RPMI7951 (cell line): Measurements from ENCODE around the gene SCRN3. TPM values are rescaled to one million over a fixed set of nuclear protein-coding genes. Genes with fewer than 3 reads are reported as not detected.
"Not testable (repeated sequence)": the region's sequence is repeated elsewhere in the genome, so short reads cannot be mapped to it uniquely, and the experiment has no call there.

Experiments used
- DNase-seq: peaks from one replicate; pipeline ENCODE4 v3.0.0-alpha.2; 2012; ENCODE audit warnings: low read depth
- total RNA-seq: library from RNA; depleted of rRNA; stranded (reverse); fragments of >200 nt; shearing (Covaris generic); gene quantifications from 2 replicates; pipeline ENCODE4 v1.2.3, GENCODE V29; 2014; rRNA removed

SCRN3 gene, protein sequence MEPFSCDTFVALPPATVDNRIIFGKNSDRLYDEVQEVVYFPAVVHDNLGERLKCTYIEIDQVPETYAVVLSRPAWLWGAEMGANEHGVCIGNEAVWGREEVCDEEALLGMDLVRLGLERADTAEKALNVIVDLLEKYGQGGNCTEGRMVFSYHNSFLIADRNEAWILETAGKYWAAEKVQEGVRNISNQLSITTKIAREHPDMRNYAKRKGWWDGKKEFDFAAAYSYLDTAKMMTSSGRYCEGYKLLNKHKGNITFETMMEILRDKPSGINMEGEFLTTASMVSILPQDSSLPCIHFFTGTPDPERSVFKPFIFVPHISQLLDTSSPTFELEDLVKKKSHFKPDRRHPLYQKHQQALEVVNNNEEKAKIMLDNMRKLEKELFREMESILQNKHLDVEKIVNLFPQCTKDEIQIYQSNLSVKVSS
- 30.5 and 32.0 TPM in 2 replicates for total RNA-seq

GRCh38 chr2:174395284-174395968, at the start of gene SCRN3:
SCRN3 (plus strand) TSS chr2:174395730; CDS start chr2:174398284, 2,554 bp downstream.
- DNase-seq, result peak; percentile 73

DNA sequence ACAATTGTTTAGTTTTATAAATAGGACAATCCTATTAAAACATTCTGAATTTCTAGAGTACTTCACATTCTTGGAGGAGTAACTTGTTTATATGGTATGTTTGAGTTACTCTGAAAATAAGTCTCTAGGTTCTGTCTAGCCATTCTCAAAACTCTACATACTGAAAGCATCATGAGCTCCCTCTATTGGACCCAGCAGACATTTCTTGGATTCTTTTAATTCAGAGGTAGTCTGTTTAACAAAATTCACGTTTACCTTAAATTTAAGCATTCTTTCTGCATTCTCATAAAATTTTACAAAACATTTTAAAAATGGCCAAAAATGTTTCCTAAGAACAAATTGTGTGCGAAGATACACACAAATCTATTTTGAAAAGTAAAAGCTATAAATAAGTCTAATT, 45.5 kb upstream of the SCRN3 start:
- DNase-seq, result peak; percentile 22

GRCh38 chr2:174350593-174351181, 44.8 kb upstream of the SCRN3 start:
- no peak for DNase-seq

- no peak for DNase-seq
These were observed 42.5 kb upstream of the SCRN3 start for GRCh38 chr2:174353004-174353403.

DNA sequence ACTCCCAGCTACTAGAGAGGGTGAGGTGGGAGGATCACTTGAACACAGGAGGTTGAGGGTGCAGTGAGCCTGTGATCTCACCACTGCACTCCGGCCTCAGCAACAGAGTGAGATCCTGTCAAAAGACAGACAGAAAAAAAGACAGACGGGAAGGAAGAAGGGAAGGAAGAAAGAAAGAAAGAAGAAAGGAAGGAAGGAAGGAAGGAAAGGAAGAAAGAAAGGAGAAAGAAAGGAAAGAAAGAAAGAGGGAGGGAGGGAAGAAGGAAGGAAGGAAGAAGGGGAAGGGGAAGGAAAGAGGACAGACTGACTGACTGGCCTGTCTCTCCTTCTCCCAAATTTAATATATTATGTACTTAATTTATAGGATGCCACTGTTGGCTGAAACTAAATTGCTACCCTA, 39.2 kb upstream of the SCRN3 start:
- DNase-seq, result no peak

- DNase-seq, result not testable (repeated sequence)
These were observed 35.9 kb upstream of the SCRN3 start for GRCh38 chr2:174359663-174360062.

- DNase-seq, result no peak
These were observed 32.6 kb upstream of the SCRN3 start for GRCh38 chr2:174362949-174363348.

GRCh38 chr2:174363492-174364225, 31.9 kb upstream of the SCRN3 start:
- DNase-seq, result not testable (repeated sequence)

GRCh38 chr2:174364628-174365027, 30.9 kb upstream of the SCRN3 start:
- DNase-seq, result no peak

GRCh38 chr2:174365571-174365970, 30.0 kb upstream of the SCRN3 start:
- no peak for DNase-seq

DNA sequence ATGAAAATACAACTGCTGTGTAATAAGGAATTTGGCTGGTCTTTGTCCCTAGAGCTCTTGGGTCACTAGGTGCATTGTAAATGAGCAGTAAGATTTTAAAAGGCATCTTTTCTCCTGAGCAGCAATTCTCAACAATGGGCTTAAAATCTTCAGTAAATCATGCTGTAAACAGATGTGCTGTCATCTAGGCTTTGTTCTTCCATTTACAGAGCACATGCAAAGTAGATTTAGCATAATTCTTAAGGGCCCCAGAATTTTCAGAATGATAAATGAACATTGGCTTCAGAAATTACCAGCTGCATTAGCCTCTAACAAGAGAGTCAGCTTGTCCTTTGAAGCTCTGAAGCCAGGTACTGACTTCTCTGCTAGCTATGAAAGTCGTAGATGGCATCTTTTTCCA, 26.8 kb upstream of the SCRN3 start:
- DNase-seq, result no peak

DNA sequence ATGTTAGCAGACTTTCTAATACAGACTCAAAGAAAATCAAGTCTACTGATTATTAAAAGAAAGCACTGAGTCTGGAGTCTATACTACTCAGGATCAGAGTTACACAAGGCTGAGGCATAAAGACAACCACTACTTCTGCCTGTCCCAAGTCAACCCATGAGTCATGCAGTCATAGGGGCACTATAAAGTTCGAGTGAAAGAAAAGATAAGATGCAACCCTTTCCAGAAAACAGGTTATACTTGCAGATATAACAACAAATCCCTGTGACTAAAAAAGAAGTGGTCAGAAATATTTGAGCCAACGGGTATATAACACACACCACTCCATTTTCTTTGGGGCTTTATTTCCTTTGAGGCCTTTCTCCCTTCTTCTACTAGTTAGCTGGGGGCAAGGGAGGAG, 18.6 kb upstream of the SCRN3 start:
- DNase-seq, result peak; percentile 7

GRCh38 chr2:174383796-174384195, 11.7 kb upstream of the SCRN3 start:
- DNase-seq, result no peak

GRCh38 chr2:174385201-174385600, 10.3 kb upstream of the SCRN3 start:
- DNase-seq, result no peak

- not testable (repeated sequence) for DNase-seq
These were observed 6.8 kb upstream of the SCRN3 start for GRCh38 chr2:174388706-174389105.

DNA sequence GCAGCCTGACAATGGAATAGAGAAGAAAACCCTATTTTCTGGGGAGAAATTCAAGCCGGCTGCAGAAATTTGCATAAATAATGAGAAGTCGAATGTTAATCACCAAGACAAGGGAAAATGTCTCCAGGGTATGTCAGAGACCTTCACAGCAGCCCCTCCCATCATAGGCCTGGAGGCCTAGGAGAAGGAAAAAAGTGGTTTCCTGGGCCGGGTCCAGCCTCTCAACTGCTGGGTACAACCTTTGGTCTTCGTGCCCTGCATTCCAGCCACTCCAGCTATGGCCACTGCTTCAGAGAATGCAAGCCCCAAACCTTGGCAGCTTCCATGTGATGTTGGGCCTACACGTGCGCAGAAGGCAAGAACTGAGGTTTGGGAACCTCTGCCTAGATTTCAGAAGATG, 6.0 kb upstream of the SCRN3 start:
- no peak for DNase-seq

DNA sequence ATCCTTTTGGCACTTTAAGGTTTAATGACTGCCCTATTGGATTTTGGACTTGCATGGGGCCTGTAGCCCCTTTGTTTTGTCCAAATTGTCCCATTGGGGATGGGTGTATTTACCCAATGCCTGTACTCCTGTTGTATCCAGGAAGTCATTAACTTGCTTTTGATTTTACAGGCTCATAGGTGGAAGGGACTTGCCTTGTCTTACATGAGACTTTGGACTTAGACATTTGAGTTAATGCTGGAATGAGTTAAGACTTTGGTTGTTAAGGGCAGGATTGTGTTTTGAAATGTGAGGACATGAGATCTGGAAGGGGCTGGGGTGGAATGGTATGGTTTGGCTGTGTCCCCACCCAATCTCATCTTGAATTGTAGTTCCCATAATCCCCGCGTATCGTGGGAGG, 5.2 kb upstream of the SCRN3 start:
- DNase-seq, result not testable (repeated sequence)

DNA sequence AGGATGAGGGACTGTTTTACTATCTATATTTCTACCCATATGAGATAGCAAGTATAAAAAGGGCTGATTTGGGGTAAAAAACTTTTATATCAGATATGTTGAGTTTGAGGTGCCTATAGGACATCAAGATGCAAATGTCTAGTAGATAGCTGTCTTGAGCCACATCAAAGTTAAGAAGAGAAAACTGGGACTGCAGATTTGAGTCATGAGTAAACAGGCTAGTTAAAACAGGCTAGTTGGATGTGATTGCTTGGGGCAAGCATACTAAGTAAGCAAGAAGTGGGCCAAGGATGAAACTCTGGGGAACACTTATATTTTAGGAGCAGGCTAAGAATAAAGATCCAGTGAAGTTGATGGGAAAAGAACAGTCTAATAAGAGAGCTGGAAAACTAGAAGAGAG, 2.8 kb upstream of the SCRN3 start:
- DNase-seq, result no peak

DNA sequence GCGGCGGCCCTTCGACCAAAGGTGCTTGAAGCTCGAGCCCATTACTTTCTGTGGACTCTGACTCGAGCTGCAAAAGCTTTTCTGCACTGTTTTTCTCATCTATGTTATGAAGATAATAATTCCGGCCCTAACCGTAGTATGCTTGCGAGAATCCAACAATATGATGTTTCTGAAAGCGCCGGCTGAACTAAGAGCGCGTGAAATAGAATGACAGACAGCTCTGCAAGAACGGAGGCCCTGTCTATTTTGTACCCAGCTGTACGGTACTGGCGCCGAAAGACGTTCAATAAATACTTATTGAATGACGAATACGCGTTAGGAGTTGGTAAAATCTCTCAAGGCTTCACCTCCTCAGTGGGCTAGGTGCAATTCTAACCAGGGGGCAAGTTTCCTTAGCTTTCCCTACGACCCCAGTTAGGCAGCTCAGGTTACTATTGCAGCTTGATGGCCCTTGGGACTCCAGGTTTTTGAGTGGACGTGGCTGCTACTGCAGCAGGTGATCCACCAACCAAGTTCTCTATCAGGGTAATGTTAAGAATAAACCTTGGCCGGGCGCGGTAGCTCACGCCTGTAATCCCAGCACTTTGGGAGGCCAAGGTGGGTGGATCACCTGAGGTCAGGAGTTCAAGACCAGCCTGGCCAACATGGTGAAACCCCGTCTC, 570 bp downstream of the SCRN3 start:
- peak; percentile 20 for DNase-seq

- no peak for DNase-seq
These were observed 2.2 kb downstream of the SCRN3 start for GRCh38 chr2:174397773-174398172.

DNA sequence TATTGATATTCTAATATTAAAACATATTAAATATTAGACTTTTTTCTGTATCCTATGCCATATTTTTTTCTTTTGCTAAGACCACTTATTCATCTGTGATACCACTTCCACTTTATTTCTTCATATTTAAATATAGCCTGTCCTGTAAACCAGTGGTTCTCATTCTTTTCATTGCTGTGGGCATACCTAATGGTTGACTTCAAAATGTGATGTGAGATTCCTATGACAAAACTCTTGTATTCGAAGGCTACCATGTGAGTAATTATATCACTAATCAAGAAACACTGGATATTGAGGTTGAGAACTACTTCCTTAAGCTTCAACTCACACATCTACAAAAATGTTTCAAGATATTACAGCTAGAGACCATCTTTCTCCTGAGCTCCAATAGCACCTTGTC, 3.6 kb downstream of the SCRN3 start:
- DNase-seq, result no peak

- DNase-seq, result no peak
These were observed 5.3 kb downstream of the SCRN3 start for GRCh38 chr2:174400853-174401252.
